ENCODE measurements around the gene CDKL1. TPM values are rescaled to one million over a fixed set of nuclear protein-coding genes. Genes with fewer than 3 reads are reported as not detected.

The CDKL1 gene
- total and polyA plus RNA-seq, 2 donors (not counting 1 experiment from before 2014, with no cell fraction given), result 5.3 to 7.9 TPM

GRCh38 chr14:50350975-50351374, 45.7 kb downstream of the CDKL1 start:
- ATAC-seq (ENCODE audit: low read depth) (no peak), DNase-seq (no peak)
- Histone ChIP-seq H3K4me1 (ENCODE audit: control insufficient read depth in 2 of 2, insufficient read depth in 2 of 2, low read length in 2 of 2) (no peaks in the 10 kb centered on the region), H3K27ac (ENCODE audit: low read length in 2 of 2) (no peak overlapping the region), H3K4me2 (replicated peaks; ENCODE audit: low read depth, low read length, poor library complexity, severe bottlenecking) (no peak overlapping the region), H3K9me3 (ENCODE audit: control extremely low read depth in 1 of 3, control insufficient read depth in 2 of 3, insufficient read depth in 1 of 3, low read length in 2 of 3) (no peaks in the 10 kb centered on the region), H3K9ac (ENCODE audit: low read length) (no peak overlapping the region), H3K4me3 (ENCODE audit: control extremely low read depth in 1 of 5, extremely low read depth in 1 of 5, insufficient read depth in 1 of 5, low read depth in 2 of 5, low read length in 4 of 5) (no peak overlapping the region), H4K20me1 (ENCODE audit: control insufficient read depth, insufficient read depth, low read length, poor library complexity, severe bottlenecking) (no peaks in the 10 kb centered on the region), H3K27me3 (replicated peaks in 1 of 4; ENCODE audit: control extremely low read depth in 1 of 4, control insufficient read depth in 3 of 4, insufficient read depth in 4 of 4, low read length in 3 of 4) (no peaks in the 10 kb centered on the region), H2AFZ (ENCODE audit: insufficient read depth, low read depth, low read length, poor library complexity, severe bottlenecking) (no peak overlapping the region), H3K36me3 (replicated peaks in 1 of 2; ENCODE audit: control extremely low read depth in 1 of 2, control insufficient read depth in 1 of 2, extremely low read depth in 1 of 2, insufficient read depth in 2 of 2, low read length in 1 of 2) (peaks cover 0 to 4% of the 10 kb centered on the region in 2 experiments), H3K79me2 (ENCODE audit: control insufficient read depth, insufficient read depth, low read length) (peaks cover 3% of the 10 kb centered on the region)
- Mint-ChIP-seq H3K4me3 (no peak overlapping the region), H3K4me1 (no peaks in the 10 kb centered on the region), H3K9me3 (ENCODE audit: insufficient read depth) (no peaks in the 10 kb centered on the region), H3K27ac (no peak overlapping the region), H3K27me3 (no peaks in the 10 kb centered on the region)
- intact Hi-C loops (cut with micrococcal nuclease), result no loop called here
- TF ChIP-seq CTCF (IDR thresholded peaks at IDR 0.05), result no peak
- no peak for TF ChIP-seq EZH2 (IDR thresholded peaks at IDR 0.05; ENCODE audit: borderline replicate concordance, insufficient read depth, low read depth, low read length, poor library complexity, severe bottlenecking)
- 40% methylated on average over 1 of the region's 2 CpGs for WGBS (ENCODE audit: insufficient coverage)
- ChIA-PET CTCF (interaction anchor here (1.2 to 2.1 kb wide), 3 partner anchors 12 to 193 kb away, joined by 3 to 6 read pairs (median 4); no protein-coding TSS in a partner anchor), POLR2A (no interaction called here)

GRCh38 chr14:50348933-50349332, 47.7 kb downstream of the CDKL1 start:
- H3K79me2 ChIP-seq (ENCODE audit: control insufficient read depth, insufficient read depth, low read length), result peaks cover 3% of the 10 kb centered on the region
- H3K9ac ChIP-seq (ENCODE audit: low read length), result no peak overlapping the region
- Mint-ChIP-seq H3K27ac (no peak overlapping the region), H3K27me3 (no peaks in the 10 kb centered on the region), H3K9me3 (ENCODE audit: insufficient read depth) (no peaks in the 10 kb centered on the region), H3K4me1 (peaks cover 4% of the 10 kb centered on the region), H3K4me3 (no peak overlapping the region)
- intact Hi-C loops (cut with micrococcal nuclease), result no loop called here
- no peak overlapping the region for H2AFZ ChIP-seq (ENCODE audit: insufficient read depth, low read depth, low read length, poor library complexity, severe bottlenecking)
- H3K4me1 ChIP-seq (ENCODE audit: control insufficient read depth in 2 of 2, insufficient read depth in 2 of 2, low read length in 2 of 2), result no peaks in the 10 kb centered on the region
- TF ChIP-seq CTCF (IDR thresholded peaks at IDR 0.05), result no peak
- TF ChIP-seq EZH2 (IDR thresholded peaks at IDR 0.05; ENCODE audit: borderline replicate concordance, insufficient read depth, low read depth, low read length, poor library complexity, severe bottlenecking), result no peak
- CTCF ChIA-PET, result no interaction called here
- no peak overlapping the region for H3K4me3 ChIP-seq (ENCODE audit: control extremely low read depth in 1 of 5, extremely low read depth in 1 of 5, insufficient read depth in 1 of 5, low read depth in 2 of 5, low read length in 4 of 5)
- ATAC-seq (ENCODE audit: low read depth), result no peak
- no peaks in the 10 kb centered on the region for H3K9me3 ChIP-seq (ENCODE audit: control extremely low read depth in 1 of 3, control insufficient read depth in 2 of 3, insufficient read depth in 1 of 3, low read length in 2 of 3)
- no peaks in the 10 kb centered on the region for H3K27me3 ChIP-seq (replicated peaks in 1 of 4; ENCODE audit: control extremely low read depth in 1 of 4, control insufficient read depth in 3 of 4, insufficient read depth in 4 of 4, low read length in 3 of 4)
- H3K27ac ChIP-seq (ENCODE audit: low read length in 2 of 2), result no peak overlapping the region
- no peak for DNase-seq
- H3K36me3 ChIP-seq (replicated peaks in 1 of 2; ENCODE audit: control extremely low read depth in 1 of 2, control insufficient read depth in 1 of 2, extremely low read depth in 1 of 2, insufficient read depth in 2 of 2, low read length in 1 of 2), result peaks cover 0 to 3% of the 10 kb centered on the region in 2 experiments
- H3K4me2 ChIP-seq (replicated peaks; ENCODE audit: low read depth, low read length, poor library complexity, severe bottlenecking), result no peak overlapping the region
- POLR2A ChIA-PET, result no interaction called here
- H4K20me1 ChIP-seq (ENCODE audit: control insufficient read depth, insufficient read depth, low read length, poor library complexity, severe bottlenecking), result no peaks in the 10 kb centered on the region
